ENCODE results near the gene ACTN1. TPM values are rescaled to one million over a fixed set of nuclear protein-coding genes. Genes with fewer than 3 reads are reported as not detected.

ACTN1 gene
- total RNA-seq, 2 donors from 2014 or later: 170 to 316 TPM

- DNase-seq (ENCODE audit: low spot score): no peak
- H3K9me3 ChIP-seq: no peaks in the 10 kb centered on the region
- H3K36me3 ChIP-seq: peaks cover 13% of the 10 kb centered on the region
- peak overlapping the region; percentile 69 to 77 for H3K27ac ChIP-seq
- H3K4me1 ChIP-seq: peaks cover 0 to 95% of the 10 kb centered on the region in 2 donors
- H3K27me3 ChIP-seq: no peaks in the 10 kb centered on the region
- TF ChIP-seq CTCF (IDR thresholded peaks at IDR 0.05): no peak
- H3K4me3 ChIP-seq: no peak overlapping the region
Observed at GRCh38 chr14:68957775-68958174, 21.3 kb downstream of the ACTN1 start.

GRCh38 chr14:68956724-68957123 is 22.4 kb downstream of the ACTN1 start:
- peaks cover 0 to 95% of the 10 kb centered on the region in 2 donors for H3K4me1 ChIP-seq
- no peaks in the 10 kb centered on the region for H3K27me3 ChIP-seq
- H3K36me3 ChIP-seq: peaks cover 13% of the 10 kb centered on the region
- no peak for TF ChIP-seq CTCF (IDR thresholded peaks at IDR 0.05)
- DNase-seq (ENCODE audit: low spot score): no peak
- no peaks in the 10 kb centered on the region for H3K9me3 ChIP-seq
- peak overlapping the region in 1 of 2 donors; percentile 92 for H3K27ac ChIP-seq
- H3K4me3 ChIP-seq: no peak overlapping the region

GRCh38 chr14:68955851-68956179 is 23.3 kb downstream of the ACTN1 start:
- Histone ChIP-seq H3K27me3 (no peaks in the 10 kb centered on the region), H3K36me3 (peaks cover 13% of the 10 kb centered on the region), H3K27ac (peak overlapping the region; percentile 66 to 92), H3K9me3 (no peaks in the 10 kb centered on the region), H3K4me3 (no peak overlapping the region), H3K4me1 (peaks cover 0 to 97% of the 10 kb centered on the region in 2 donors)
- DNase-seq (ENCODE audit: low spot score): no peak
- TF ChIP-seq CTCF (IDR thresholded peaks at IDR 0.05): no peak

- peaks cover 0 to 98% of the 10 kb centered on the region in 2 donors for H3K4me1 ChIP-seq
Observed at GRCh38 chr14:68955164-68955850, 23.8 kb downstream of the ACTN1 start.

GRCh38 chr14:68953196-68953555 is 25.9 kb downstream of the ACTN1 start:
- no peak for DNase-seq (ENCODE audit: low spot score)
- no peaks in the 10 kb centered on the region for H3K27me3 ChIP-seq
- no peak for TF ChIP-seq CTCF (IDR thresholded peaks at IDR 0.05)
- no peak overlapping the region for H3K4me3 ChIP-seq
- H3K9me3 ChIP-seq: no peaks in the 10 kb centered on the region
- H3K36me3 ChIP-seq: peaks cover 13% of the 10 kb centered on the region
- peak overlapping the region; percentile 72 to 92 for H3K27ac ChIP-seq
- peaks cover 0 to 100% of the 10 kb centered on the region in 2 donors for H3K4me1 ChIP-seq

More at GRCh38 chr14:68955164-68955850, 23.8 kb downstream of the ACTN1 start:
- Histone ChIP-seq H3K27ac (peak overlapping the region; percentile 66 to 92), H3K4me3 (no peak overlapping the region), H3K27me3 (no peaks in the 10 kb centered on the region), H3K36me3 (peaks cover 13% of the 10 kb centered on the region), H3K9me3 (no peaks in the 10 kb centered on the region)
- no peak for DNase-seq (ENCODE audit: low spot score)
- no peak for TF ChIP-seq CTCF (IDR thresholded peaks at IDR 0.05)
